CD14-positive monocyte (primary cell): ENCODE results near the gene NBPF14. TPM values are rescaled to one million over a fixed set of nuclear protein-coding genes. Genes with fewer than 3 reads are reported as not detected.
A peak's percentile ranks its signal among the peaks of the same experiment; 100 is the strongest.
"Not testable (repeated sequence)": the region's sequence is repeated elsewhere in the genome, so short reads cannot be mapped to it uniquely, and the experiment has no call there.

Experiments used
- DNase-seq, 3 donors: peaks; one replicate each; pipeline ENCODE4 v3.0.0-alpha.2; 2011 to 2022
- H2AFZ ChIP-seq: 2 replicates; pipeline ENCODE4 v1.6.0; 2012; ENCODE audit warnings: mild to moderate bottlenecking, low read depth, low read length, inconsistent platforms; ENCODE audit not compliant: insufficient read depth, poor library complexity, severe bottlenecking
- H3K27ac ChIP-seq, 2 donors: 1 replicate in 1 of 2; 2 replicates in 1 of 2; pipeline ENCODE4 v1.5.1; 2012 to 2013; ENCODE audit warnings: low read length in 2 of 2, control low read depth in 1 of 2, inconsistent platforms in 1 of 2, low read depth in 1 of 2, mild to moderate bottlenecking in 1 of 2
- H3K27me3 ChIP-seq, 2 donors: one replicate each; pipeline versions ENCODE4 v1.6.0 to v1.6.1; 2011 to 2013; ENCODE audit warnings: low read length in 2 of 2; ENCODE audit not compliant: control insufficient read depth in 2 of 2, insufficient read depth in 2 of 2
- H3K36me3 ChIP-seq, 2 donors: replicated peaks in 1 of 2; 1 replicate in 1 of 2; 2 replicates in 1 of 2; pipeline versions ENCODE4 v1.5.1 to v1.6.1; 2012 to 2013; ENCODE audit warnings: low read length in 2 of 2, control low read depth in 1 of 2, inconsistent platforms in 1 of 2, mild to moderate bottlenecking in 1 of 2; ENCODE audit not compliant: insufficient read depth in 2 of 2, control insufficient read depth in 1 of 2
- H3K4me1 ChIP-seq, 2 donors: 1 replicate in 1 of 2; 2 replicates in 1 of 2; pipeline versions ENCODE4 v1.5.1 to v1.6.1; 2012 to 2013; ENCODE audit warnings: low read length in 2 of 2, control low read depth in 1 of 2, inconsistent platforms in 1 of 2, mild to moderate bottlenecking in 1 of 2, moderate library complexity in 1 of 2; ENCODE audit not compliant: insufficient read depth in 2 of 2, control insufficient read depth in 1 of 2
- H3K4me2 ChIP-seq: replicated peaks from 2 replicates; pipeline ENCODE3; 2012; ENCODE audit warnings: low read length, moderate library complexity, mild to moderate bottlenecking; ENCODE audit not compliant: poor library complexity, severe bottlenecking; ENCODE audit errors: extremely low read depth
- H3K4me3 ChIP-seq, 3 experiments: fragments of 200-600 bp in 1 of 3; sonication (generic) in 1 of 3; replicated peaks in 1 of 3; 1 replicate in 2 of 3; 2 replicates in 1 of 3; pipeline ENCODE4 v1.5.1; 2011 to 2013; ENCODE audit warnings: low read length in 3 of 3, mild to moderate bottlenecking in 3 of 3, control low read depth in 2 of 3, low read depth in 2 of 3, inconsistent platforms in 1 of 3, moderate library complexity in 1 of 3
- H3K79me2 ChIP-seq: 2 replicates; pipeline ENCODE4 v1.6.0; 2012; ENCODE audit warnings: mild to moderate bottlenecking, control low read depth, inconsistent platforms, low read length, moderate library complexity; ENCODE audit not compliant: insufficient read depth
- H3K9ac ChIP-seq: 2 replicates; pipeline ENCODE4 v1.6.0; 2017; ENCODE audit warnings: low read length, mild to moderate bottlenecking; ENCODE audit not compliant: insufficient read depth, poor library complexity, severe bottlenecking
- H3K9me3 ChIP-seq, 2 donors: replicated peaks in 1 of 2; 1 replicate in 1 of 2; 2 replicates in 1 of 2; pipeline versions ENCODE4 v1.5.1 to v1.6.1; 2012 to 2013; ENCODE audit warnings: low read length in 2 of 2, control low read depth in 1 of 2; ENCODE audit not compliant: control insufficient read depth in 1 of 2, insufficient read depth in 1 of 2
- H4K20me1 ChIP-seq: 2 replicates; pipeline ENCODE4 v1.6.0; 2012; ENCODE audit warnings: mild to moderate bottlenecking, low read length, control low read depth, moderate library complexity; ENCODE audit not compliant: insufficient read depth
- H3K27ac Mint-ChIP-seq, 7 donors: one replicate each; pipeline ENCODE4 v1.8.0; 2020; ENCODE audit warnings: mild to moderate bottlenecking in 7 of 7, mixed read lengths in 7 of 7, moderate library complexity in 6 of 7, inconsistent platforms in 2 of 7
- H3K27me3 Mint-ChIP-seq, 3 donors: one replicate each; pipeline ENCODE4 v1.8.0; 2021 to 2022; ENCODE audit warnings: low read depth in 3 of 3, mild to moderate bottlenecking in 3 of 3, mixed read lengths in 3 of 3, moderate library complexity in 3 of 3, inconsistent platforms in 1 of 3
- H3K36me3 Mint-ChIP-seq, 2 donors: one replicate each; pipeline ENCODE4 v1.8.0; 2020; ENCODE audit warnings: mixed read lengths in 2 of 2, inconsistent platforms in 1 of 2, mild to moderate bottlenecking in 1 of 2
- H3K4me1 Mint-ChIP-seq: one replicate; pipeline ENCODE4 v1.8.0; 2020; ENCODE audit warnings: mild to moderate bottlenecking, mixed read lengths
- H3K4me3 Mint-ChIP-seq, 2 donors: one replicate each; pipeline ENCODE4 v1.8.0; 2020; ENCODE audit warnings: mild to moderate bottlenecking in 2 of 2, mixed read lengths in 2 of 2, moderate library complexity in 1 of 2
- H3K9me3 Mint-ChIP-seq, 7 donors: one replicate each; pipeline ENCODE4 v1.8.0; 2020 to 2022; ENCODE audit warnings: mixed read lengths in 7 of 7, mild to moderate bottlenecking in 6 of 7, moderate library complexity in 6 of 7, inconsistent platforms in 2 of 7
- WGBS: methylation state at CpG from one replicate; pipeline ENCODE4 v1.1.5; 2013; ENCODE audit warnings: missing lambda C conversion rate; ENCODE audit not compliant: insufficient coverage; 5-methylcytosine and 5-hydroxymethylcytosine counted together
- intact Hi-C, 2 donors: fragments of 100-400 bp; cut with micrococcal nuclease; formaldehyde crosslinking; loops; one replicate each; pipeline versions ENCODE4 v1.15.0 to v1.15.1; 2023
- polyA plus RNA-seq, 3 donors: library from polyadenylated mRNA; depleted of rRNA in 1 of 3; unstranded in 2 of 3; stranded (reverse) in 1 of 3; fragments of 300-500 nt in 2 of 3; fragments of >200 nt in 1 of 3; fragmentation: Illumina TruSeq in 2 of 3; gene quantifications; 1 replicate in 2 of 3; 2 replicates in 1 of 3; pipeline ENCODE4 v1.2.3, GENCODE V29; 2012 to 2021

The NBPF14 gene
- polyA plus RNA-seq, 3 donors, result 31.7 to 123 (median 48.2) TPM

- 0% methylated on average over 15 of the region's 30 CpGs for WGBS
- H4K20me1 ChIP-seq, H3K27me3 ChIP-seq, H3K4me1 ChIP-seq, H3K4me1 Mint-ChIP-seq, H3K9me3 ChIP-seq, intact Hi-C loops, H3K9me3 Mint-ChIP-seq, H3K36me3 Mint-ChIP-seq, H3K79me2 ChIP-seq, H2AFZ ChIP-seq, H3K27me3 Mint-ChIP-seq, H3K36me3 ChIP-seq: not testable (repeated sequence)
- Mint-ChIP-seq H3K27ac (peak overlapping the region; percentile 90 to 98 (median 97)), H3K4me3 (peak overlapping the region; percentile 76 to 86)
- Histone ChIP-seq H3K4me3 (peak overlapping the region; percentile 21 to 63 (median 41)), H3K4me2 (peak overlapping the region; percentile 46), H3K27ac (peak overlapping the region; percentile 44 to 70), H3K9ac (peak overlapping the region; percentile 27)
- DNase-seq, result peak; percentile 91 to 96 (median 95)
Observed at GRCh38 chr1:148522561-148523204, 73.1 kb downstream of the NBPF14 start.

GRCh38 chr1:148522072-148522471, 73.7 kb downstream of the NBPF14 start:
- intact Hi-C loops, H3K4me2 ChIP-seq: not testable (repeated sequence)
- WGBS, result 0% methylated on average over 4 of the region's 23 CpGs

DNA sequence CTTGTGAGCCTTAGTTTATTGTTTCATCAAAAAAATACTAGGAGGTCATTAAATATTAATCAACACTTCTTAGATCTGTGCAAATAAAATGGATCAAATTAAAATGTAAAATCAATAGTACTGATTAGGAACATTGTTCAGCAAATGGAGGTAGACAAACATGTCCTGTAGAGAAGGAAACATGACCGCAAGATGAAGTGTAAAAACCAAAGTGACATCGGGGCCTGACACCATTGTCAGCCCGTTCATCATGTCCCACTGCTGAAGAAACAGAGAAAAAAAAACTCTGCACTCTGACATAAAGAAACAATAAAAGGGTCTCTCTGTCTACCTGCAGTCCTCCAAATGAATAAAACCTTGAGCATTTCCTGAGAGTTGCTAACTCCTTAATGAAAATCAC, 81.5 kb downstream of the NBPF14 start:
- H3K9me3 Mint-ChIP-seq, intact Hi-C loops, H3K4me3 ChIP-seq, H3K27ac ChIP-seq, H3K9ac ChIP-seq, H2AFZ ChIP-seq, H3K4me1 ChIP-seq, H4K20me1 ChIP-seq, H3K79me2 ChIP-seq, H3K36me3 Mint-ChIP-seq, H3K4me3 Mint-ChIP-seq, H3K4me2 ChIP-seq, H3K36me3 ChIP-seq, H3K9me3 ChIP-seq, H3K27me3 ChIP-seq, H3K4me1 Mint-ChIP-seq, H3K27me3 Mint-ChIP-seq, H3K27ac Mint-ChIP-seq, DNase-seq: not testable (repeated sequence)
- WGBS, result no CpG with 5 or more reads among the region's 3 CpGs

More at GRCh38 chr1:148522072-148522471, 73.7 kb downstream of the NBPF14 start:
- H3K9me3 ChIP-seq, H3K9me3 Mint-ChIP-seq, H3K9ac ChIP-seq, H3K27me3 Mint-ChIP-seq, H3K4me1 Mint-ChIP-seq, H3K27me3 ChIP-seq, H3K79me2 ChIP-seq, H3K36me3 Mint-ChIP-seq, H3K36me3 ChIP-seq, H4K20me1 ChIP-seq, H3K4me1 ChIP-seq: not testable (repeated sequence)
- Histone ChIP-seq H2AFZ (peak overlapping the region; percentile 61), H3K4me3 (peak overlapping the region; percentile 34 to 65 (median 56)), H3K27ac (peak overlapping the region; percentile 56 to 75)
- Mint-ChIP-seq H3K27ac (peak overlapping the region; percentile 90 to 98 (median 97)), H3K4me3 (peak overlapping the region; percentile 80 to 91)
- DNase-seq, result peak; percentile 85 to 93 (median 90)

DNA sequence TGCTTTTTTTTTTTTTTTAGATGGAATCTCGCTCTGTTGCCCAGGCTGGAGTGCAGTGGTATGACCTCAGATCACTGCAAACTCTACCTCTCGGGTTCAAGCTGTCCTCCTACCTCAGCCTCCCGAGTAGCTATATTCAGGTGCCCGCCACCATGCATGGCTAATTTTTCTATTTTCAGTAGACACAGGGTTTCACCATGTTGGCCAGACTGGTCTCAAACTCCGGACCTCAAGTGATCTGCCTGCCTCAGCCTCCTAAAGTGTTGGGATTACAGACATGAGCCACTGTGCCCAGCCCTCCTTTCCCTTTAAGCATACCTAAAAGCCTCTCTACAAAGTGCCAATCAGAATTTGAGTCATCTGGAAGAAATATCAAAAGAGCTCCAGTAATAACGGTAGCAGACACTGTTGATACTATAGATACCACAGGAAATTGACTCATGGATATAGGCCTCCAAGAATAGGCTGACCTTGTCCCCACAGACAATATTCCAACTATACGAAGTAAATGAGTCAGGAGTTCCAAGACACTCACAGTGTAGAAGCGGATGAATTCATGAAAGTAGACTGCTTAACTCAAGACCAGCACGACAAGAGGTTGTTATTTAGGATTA, 83.1 kb downstream of the NBPF14 start:
- H3K36me3 ChIP-seq, H3K27me3 ChIP-seq, H3K4me1 ChIP-seq, H4K20me1 ChIP-seq, H3K9ac ChIP-seq, H3K27ac Mint-ChIP-seq, H3K27me3 Mint-ChIP-seq, H3K4me1 Mint-ChIP-seq, H3K36me3 Mint-ChIP-seq, H3K9me3 Mint-ChIP-seq, H3K9me3 ChIP-seq, H3K79me2 ChIP-seq, H3K27ac ChIP-seq, DNase-seq, H3K4me3 Mint-ChIP-seq, H2AFZ ChIP-seq, H3K4me2 ChIP-seq, H3K4me3 ChIP-seq, intact Hi-C loops: not testable (repeated sequence)
- no CpG with 5 or more reads among the region's 9 CpGs for WGBS
